ENCODE data around the gene CCDC182.

The CCDC182 gene

DNA sequence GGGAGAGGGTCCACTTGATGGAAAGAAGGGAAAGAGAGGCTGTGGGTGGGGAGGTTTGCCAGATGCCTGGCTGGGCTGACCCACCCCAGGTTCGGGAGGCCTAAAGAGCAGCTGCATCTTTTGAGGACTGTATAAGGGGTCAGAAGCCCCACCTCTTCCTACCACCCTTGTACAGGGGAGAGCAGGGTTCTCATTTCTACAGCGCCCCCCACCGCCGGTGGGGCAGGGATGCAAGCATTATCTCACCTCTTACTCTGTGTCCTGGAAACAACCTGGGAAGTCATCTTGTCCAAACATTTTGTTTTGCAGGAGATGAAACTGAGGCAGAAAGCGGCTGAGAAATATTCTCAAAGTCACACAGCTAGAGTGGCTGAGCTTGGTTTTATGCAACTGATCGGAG is 22.5 kb upstream of the CCDC182 start:
- ATAC-seq (no peak), DNase-seq (no peak)
- Mint-ChIP-seq H3K4me3 (no peak overlapping the region), H3K27me3 (peaks cover 20% of the 10 kb centered on the region), H3K36me3 (ENCODE audit: low read depth) (no peaks in the 10 kb centered on the region), H3K4me1 (no peaks in the 10 kb centered on the region), H3K9me3 (no peaks in the 10 kb centered on the region), H3K27ac (no peak overlapping the region)

- Mint-ChIP-seq H3K27ac (no peak overlapping the region), H3K9me3 (no peaks in the 10 kb centered on the region), H3K27me3 (peaks cover 16% of the 10 kb centered on the region), H3K36me3 (ENCODE audit: low read depth) (no peaks in the 10 kb centered on the region), H3K4me3 (no peak overlapping the region), H3K4me1 (no peaks in the 10 kb centered on the region)
- ATAC-seq (no peak), DNase-seq (no peak)
Observed at GRCh38 chr17:57766318-57766943, 21.3 kb upstream of the CCDC182 start.

DNA sequence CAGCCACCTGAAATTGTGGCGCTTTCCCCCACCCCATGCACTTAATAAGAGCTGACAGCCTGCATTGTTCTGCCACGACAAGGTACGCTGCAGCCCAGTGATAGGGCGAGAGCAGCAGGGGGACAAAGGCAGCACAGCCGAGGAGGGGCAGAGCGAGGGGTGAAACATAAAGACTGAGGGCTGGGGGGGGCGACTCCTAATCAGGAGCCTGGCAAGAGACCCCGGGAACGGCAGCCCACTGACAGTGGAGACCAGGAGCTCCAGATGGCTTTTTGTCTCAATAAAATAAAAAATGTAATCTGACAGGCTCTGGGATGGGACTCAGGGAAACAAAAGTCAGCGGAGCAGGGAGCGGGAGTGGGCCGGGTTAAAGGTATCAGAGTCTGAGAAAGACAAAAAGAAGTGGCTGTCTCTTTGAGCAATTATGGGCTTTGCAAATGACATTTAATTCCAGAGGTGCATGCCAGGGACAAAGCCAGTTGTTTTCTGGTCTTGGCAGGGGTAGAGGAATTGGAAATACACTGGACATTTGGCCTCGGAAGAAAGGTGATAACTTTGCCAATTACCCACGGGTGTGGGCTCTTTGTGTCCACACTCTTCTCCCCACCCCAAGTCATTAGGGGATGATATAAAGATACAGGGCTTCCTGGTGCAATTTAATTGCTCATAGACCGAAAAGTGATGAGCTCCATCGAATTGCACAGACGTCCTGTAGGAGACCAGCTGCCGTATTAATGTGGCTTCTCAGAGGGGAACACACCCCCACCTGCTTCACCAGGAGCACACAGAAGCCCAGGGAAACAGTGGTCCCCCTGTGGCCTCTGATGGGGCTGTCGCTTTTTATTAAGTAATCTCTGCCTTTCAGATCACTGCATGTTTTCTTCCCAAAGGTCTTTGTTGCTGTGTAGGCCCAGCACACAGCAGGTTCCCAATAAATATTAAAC is 17.6 kb upstream of the CCDC182 start:
- Mint-ChIP-seq H3K27me3 (peaks cover 8% of the 10 kb centered on the region), H3K4me3 (no peak overlapping the region), H3K36me3 (ENCODE audit: low read depth) (no peaks in the 10 kb centered on the region), H3K4me1 (no peaks in the 10 kb centered on the region), H3K9me3 (no peaks in the 10 kb centered on the region), H3K27ac (peak overlapping the region; percentile 37)
- no peak for DNase-seq
- ATAC-seq: no peak

DNA sequence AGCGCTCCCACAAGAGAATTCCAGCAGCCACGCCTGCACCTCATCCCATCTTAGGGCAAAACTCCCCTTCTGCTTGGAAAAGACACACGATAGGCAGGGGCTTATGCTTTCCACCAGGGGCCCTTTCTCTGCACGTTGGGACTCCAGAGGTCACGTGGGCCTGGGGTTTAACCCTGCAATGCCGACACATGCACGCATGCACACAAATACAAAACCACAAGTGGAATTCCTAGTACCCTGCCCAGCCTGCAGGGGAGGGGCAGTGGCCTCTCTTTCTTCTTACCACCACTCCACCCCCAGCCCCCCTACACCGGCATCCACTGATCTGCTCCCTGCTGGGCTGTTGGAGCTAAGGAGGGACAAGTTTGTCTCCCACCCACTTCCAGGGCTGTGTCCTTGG is 16.8 kb upstream of the CCDC182 start:
- DNase-seq (no peak), ATAC-seq (no peak)
- Mint-ChIP-seq H3K4me1 (no peaks in the 10 kb centered on the region), H3K27me3 (peaks cover 6% of the 10 kb centered on the region), H3K27ac (no peak overlapping the region), H3K4me3 (no peak overlapping the region), H3K9me3 (no peaks in the 10 kb centered on the region), H3K36me3 (ENCODE audit: low read depth) (no peaks in the 10 kb centered on the region)

- H3K4me3 Mint-ChIP-seq: no peak overlapping the region
- H3K27ac Mint-ChIP-seq: no peak overlapping the region
- H3K4me1 Mint-ChIP-seq: no peaks in the 10 kb centered on the region
- DNase-seq: no peak
- no peaks in the 10 kb centered on the region for H3K36me3 Mint-ChIP-seq (ENCODE audit: low read depth)
- H3K27me3 Mint-ChIP-seq: peaks cover 6% of the 10 kb centered on the region
- no peak for ATAC-seq
- no peaks in the 10 kb centered on the region for H3K9me3 Mint-ChIP-seq
Observed at GRCh38 chr17:57760046-57760445, 14.9 kb upstream of the CCDC182 start.

DNA sequence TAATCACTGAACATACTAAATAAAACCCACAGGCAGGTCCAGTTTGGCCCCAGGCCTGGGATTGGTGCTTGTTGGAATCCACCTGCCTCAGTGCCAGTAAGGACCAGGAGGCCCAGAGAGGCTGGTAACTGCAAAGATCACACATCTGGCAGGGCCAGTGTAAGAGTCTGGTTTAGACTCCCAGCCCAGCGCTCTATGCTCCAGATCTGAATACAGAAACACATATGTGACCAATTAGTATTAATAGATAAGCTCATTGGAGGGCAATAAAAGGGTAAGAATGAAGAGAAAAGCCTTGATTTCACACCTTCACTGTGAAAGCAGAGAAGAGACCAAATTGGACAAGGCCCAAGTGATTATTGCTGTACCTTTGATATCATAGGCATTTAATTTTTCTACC is 13.6 kb upstream of the CCDC182 start:
- Mint-ChIP-seq H3K27ac (no peak overlapping the region), H3K36me3 (ENCODE audit: low read depth) (no peaks in the 10 kb centered on the region), H3K9me3 (no peaks in the 10 kb centered on the region), H3K27me3 (peaks cover 4% of the 10 kb centered on the region), H3K4me3 (no peak overlapping the region), H3K4me1 (no peaks in the 10 kb centered on the region)
- ATAC-seq (no peak), DNase-seq (no peak)

GRCh38 chr17:57757735-57758134 is 12.6 kb upstream of the CCDC182 start:
- DNase-seq (no peak), ATAC-seq (no peak)
- Mint-ChIP-seq H3K4me1 (no peaks in the 10 kb centered on the region), H3K27ac (no peak overlapping the region), H3K4me3 (no peak overlapping the region), H3K27me3 (peaks cover 4% of the 10 kb centered on the region), H3K9me3 (no peaks in the 10 kb centered on the region), H3K36me3 (ENCODE audit: low read depth) (no peaks in the 10 kb centered on the region)

DNA sequence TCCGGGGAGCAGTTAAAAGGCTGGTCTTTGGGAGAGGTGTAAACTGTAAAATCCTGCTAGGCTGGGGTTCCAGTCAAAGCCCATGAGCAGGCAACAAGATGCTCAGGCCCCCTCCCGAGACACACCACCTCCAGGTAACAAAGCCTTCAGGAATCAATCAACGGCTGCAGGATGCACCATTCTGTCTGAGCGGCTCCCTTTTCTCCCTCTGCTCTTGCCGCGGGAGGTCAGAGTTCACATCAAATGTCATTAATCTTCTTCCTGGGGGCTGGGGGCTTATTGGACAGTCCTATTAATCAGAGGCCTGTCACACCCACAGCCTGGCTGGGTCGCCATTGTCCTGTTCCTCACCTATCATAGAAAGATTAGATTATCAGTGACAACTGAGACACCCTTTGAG is 11.9 kb upstream of the CCDC182 start:
- Mint-ChIP-seq H3K4me3 (no peak overlapping the region), H3K27me3 (no peaks in the 10 kb centered on the region), H3K4me1 (no peaks in the 10 kb centered on the region), H3K36me3 (ENCODE audit: low read depth) (no peaks in the 10 kb centered on the region), H3K9me3 (no peaks in the 10 kb centered on the region), H3K27ac (no peak overlapping the region)
- no peak for DNase-seq
- ATAC-seq: no peak

DNA sequence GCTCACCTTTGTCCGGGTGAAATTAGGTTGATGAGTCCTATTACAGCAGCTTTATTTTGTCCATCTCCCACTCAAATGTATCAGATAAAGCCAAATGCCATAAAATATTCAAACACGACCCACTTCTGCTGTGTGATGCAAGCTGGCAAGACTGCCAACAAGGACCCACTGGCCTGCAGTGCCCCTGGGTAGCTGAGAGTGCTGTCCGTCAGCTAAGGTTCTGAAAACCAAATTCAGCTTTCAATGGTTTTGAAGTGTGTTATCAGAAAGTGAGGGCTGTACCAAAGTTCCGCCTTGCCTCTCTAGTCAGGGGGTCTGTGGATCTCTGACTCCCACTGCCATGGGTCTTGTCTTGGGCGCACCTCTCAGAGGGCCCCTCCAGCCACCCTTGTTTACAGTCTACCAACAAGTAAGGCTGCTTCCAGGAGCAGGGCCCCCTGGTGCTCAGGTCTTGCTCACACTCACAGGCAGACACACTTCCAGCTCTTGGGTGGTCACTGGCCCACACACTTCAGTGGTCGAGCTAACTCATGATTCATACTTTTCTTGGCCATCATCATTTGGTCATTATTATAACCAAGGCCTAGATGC is 10.5 kb upstream of the CCDC182 start:
- Mint-ChIP-seq H3K27ac (no peak overlapping the region), H3K4me3 (no peak overlapping the region), H3K27me3 (no peaks in the 10 kb centered on the region), H3K9me3 (no peaks in the 10 kb centered on the region), H3K4me1 (no peaks in the 10 kb centered on the region), H3K36me3 (ENCODE audit: low read depth) (no peaks in the 10 kb centered on the region)
- no peak for DNase-seq
- ATAC-seq: no peak

DNA sequence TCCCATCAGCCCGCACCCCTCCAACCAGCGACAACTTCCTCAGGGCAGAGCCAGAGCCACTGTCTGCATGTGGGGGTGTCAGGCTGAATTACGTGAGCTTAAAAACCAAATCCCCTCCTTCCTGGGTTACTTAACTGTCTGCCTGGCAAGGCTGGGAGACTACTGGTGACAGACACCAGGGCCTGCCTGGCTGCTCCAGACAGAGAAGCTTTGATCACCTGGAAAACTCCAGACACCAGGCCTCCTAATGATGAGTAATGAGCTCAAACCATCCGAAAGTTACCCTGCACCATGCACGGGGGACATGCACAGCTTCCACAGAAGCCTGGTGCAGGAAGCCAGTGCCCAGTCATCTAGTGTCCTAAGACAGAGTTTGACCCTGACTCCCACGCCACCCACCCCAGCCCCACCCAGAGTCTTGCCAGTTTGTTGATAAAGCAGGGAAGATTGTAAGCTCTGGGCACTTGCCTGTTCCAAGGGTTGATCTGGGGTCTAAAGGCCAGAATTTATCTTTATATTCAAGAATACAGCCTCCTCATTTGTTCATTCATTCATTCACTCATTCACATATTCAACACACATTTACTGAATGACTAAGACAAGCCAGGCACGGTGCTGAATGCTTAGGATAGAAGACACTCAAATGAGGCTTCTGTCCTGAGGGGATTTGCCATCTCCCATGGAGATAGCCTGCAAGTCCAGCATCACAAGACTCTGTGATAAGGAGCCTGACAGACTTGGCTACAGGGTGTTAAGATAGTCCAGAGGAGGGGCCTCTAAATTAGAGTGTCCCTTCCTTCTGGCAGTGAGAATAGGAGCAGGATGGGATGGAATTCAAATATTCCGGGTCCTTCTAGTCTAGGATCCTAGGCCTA is 7.2 kb upstream of the CCDC182 start:
- no peak overlapping the region for H3K27ac Mint-ChIP-seq
- ATAC-seq (no peak), DNase-seq (no peak)
- no peaks in the 10 kb centered on the region for H3K9me3 Mint-ChIP-seq
- H3K27me3 Mint-ChIP-seq: no peaks in the 10 kb centered on the region
- no peaks in the 10 kb centered on the region for H3K36me3 Mint-ChIP-seq (ENCODE audit: low read depth)
- H3K4me3 Mint-ChIP-seq: no peak overlapping the region
- H3K4me1 Mint-ChIP-seq: peaks cover 4% of the 10 kb centered on the region

DNA sequence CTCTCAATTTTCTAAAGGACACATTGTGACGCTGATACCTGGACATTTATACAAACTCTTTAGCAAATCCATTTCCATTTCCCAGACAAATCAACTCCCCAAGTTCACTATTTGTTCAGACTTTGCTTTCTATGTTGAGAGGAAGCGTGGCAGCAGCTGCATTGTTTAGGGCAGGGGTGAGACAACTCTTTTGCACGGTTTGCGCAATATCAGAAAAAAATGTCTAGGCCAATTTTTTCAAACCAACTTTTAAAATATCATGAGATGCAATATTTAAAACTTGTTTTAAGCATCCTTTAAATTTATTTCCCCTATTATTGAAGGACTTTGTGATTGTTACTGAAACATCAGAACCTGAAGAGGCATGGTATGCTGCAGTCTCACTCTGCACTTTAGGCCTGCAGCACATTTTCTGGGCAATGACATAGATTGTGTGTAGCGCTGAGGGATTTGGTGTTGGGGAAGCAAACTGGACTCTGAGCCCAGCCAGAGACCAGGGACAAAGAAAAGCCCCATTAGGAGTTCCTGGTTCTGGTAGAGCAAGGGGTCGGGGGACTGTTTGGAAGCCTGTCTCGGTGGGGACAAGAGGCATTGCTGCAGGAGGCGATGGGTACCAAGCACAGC is 6.4 kb upstream of the CCDC182 start:
- no peak overlapping the region for H3K27ac Mint-ChIP-seq
- DNase-seq (no peak), ATAC-seq (no peak)
- peaks cover 4% of the 10 kb centered on the region for H3K4me1 Mint-ChIP-seq
- H3K4me3 Mint-ChIP-seq: no peak overlapping the region
- no peaks in the 10 kb centered on the region for H3K9me3 Mint-ChIP-seq
- no peaks in the 10 kb centered on the region for H3K36me3 Mint-ChIP-seq (ENCODE audit: low read depth)
- no peaks in the 10 kb centered on the region for H3K27me3 Mint-ChIP-seq

GRCh38 chr17:57750895-57751294 is 5.8 kb upstream of the CCDC182 start:
- Mint-ChIP-seq H3K36me3 (ENCODE audit: low read depth) (no peaks in the 10 kb centered on the region), H3K9me3 (no peaks in the 10 kb centered on the region), H3K27me3 (no peaks in the 10 kb centered on the region), H3K4me3 (no peak overlapping the region), H3K27ac (no peak overlapping the region), H3K4me1 (peaks cover 4% of the 10 kb centered on the region)
- no peak for DNase-seq
- ATAC-seq: no peak

DNA sequence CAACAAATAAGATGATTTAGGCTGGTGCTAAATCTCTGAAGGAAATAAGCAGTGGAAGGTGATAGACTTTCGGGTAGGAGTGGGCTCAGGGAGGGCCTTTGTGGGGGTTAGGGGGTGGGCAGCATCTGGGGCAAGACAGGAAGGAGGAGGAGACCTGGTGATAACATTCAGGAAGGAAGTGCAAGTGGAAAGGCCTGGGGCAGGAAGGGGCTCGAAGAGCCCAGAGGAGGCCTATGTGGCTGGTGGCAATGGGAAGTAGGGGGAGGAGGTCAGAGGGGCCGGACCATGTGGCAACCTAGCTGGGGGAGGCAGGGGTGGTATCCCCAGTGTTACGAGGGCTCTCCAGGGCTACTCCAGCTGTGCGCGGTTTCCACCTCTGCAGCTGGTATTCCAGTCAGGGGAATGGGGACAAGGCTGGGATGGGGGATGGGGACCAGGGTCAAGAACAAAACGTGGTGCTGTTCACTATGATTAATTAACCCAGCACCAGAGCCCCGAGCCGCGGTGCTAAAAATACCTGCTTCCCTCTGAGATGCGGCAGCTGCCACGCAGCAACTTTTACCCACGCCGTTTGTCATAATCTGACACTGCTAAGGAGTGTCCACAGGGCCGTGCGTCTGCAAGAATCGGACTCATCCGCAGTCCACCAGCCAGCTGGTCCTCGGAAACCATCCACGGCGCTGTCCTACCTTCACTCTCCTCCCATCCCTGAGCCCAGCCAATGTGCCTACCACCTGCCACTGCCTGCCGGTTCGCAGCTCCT is 5.2 kb upstream of the CCDC182 start:
- H3K4me1 Mint-ChIP-seq: peaks cover 4% of the 10 kb centered on the region
- H3K36me3 Mint-ChIP-seq (ENCODE audit: low read depth): no peaks in the 10 kb centered on the region
- no peaks in the 10 kb centered on the region for H3K9me3 Mint-ChIP-seq
- no peak overlapping the region for H3K4me3 Mint-ChIP-seq
- no peaks in the 10 kb centered on the region for H3K27me3 Mint-ChIP-seq
- ATAC-seq: no peak
- DNase-seq: no peak
- no peak overlapping the region for H3K27ac Mint-ChIP-seq
